Tibial artery (tissue), 4 donors: ENCODE results near the gene CHRNB1.

ENCODE experiments used
- DNase-seq, 2 donors: peaks; one replicate each; pipeline ENCODE4 v3.0.0-alpha.2; 2019
- H3K27ac ChIP-seq, 2 donors: fragments of 200-600 bp; sonication (generic) in 1 of 2; 1 replicate in 1 of 2; 2 replicates in 1 of 2; pipeline ENCODE4 v1.5.1; 2018 to 2019; ENCODE audit warnings: mild to moderate bottlenecking in 1 of 2
- H3K27me3 ChIP-seq, 2 donors: fragments of 200-600 bp; sonication (generic) in 1 of 2; one replicate each; pipeline versions ENCODE4 v1.5.1 to v1.6.0; 2016 to 2019
- H3K36me3 ChIP-seq, 3 donors: fragments of 200-600 bp; sonication (generic) in 2 of 3; one replicate each; pipeline ENCODE4 v1.5.1; 2016 to 2019; ENCODE audit warnings: mild to moderate bottlenecking in 2 of 3
- H3K4me1 ChIP-seq, 4 donors: fragments of 200-600 bp; sonication (generic) in 2 of 4; 1 replicate in 3 of 4; 2 replicates in 1 of 4; pipeline ENCODE4 v1.5.1; 2016 to 2019
- H3K4me3 ChIP-seq, 2 donors: fragments of 200-600 bp; sonication (generic) in 1 of 2; 1 replicate in 1 of 2; 2 replicates in 1 of 2; pipeline ENCODE4 v1.5.1; 2018 to 2019; ENCODE audit warnings: mild to moderate bottlenecking in 2 of 2
- H3K9me3 ChIP-seq, 3 donors: fragments of 200-600 bp; sonication (generic) in 1 of 3; one replicate each; pipeline ENCODE4 v1.5.1; 2016 to 2019
- CTCF ChIP-seq, 2 experiments: fragments of 200-600 bp in 1 of 2; fragments of 450-650 bp in 1 of 2; IDR thresholded peaks; one replicate each; pipeline ENCODE4 v1.5.1; 2017 to 2019; ENCODE audit warnings: antibody characterized with exemption in 2 of 2, mild to moderate bottlenecking in 1 of 2, moderate library complexity in 1 of 2
- intact Hi-C: fragments of 100-400 bp; cut with DNase I; formaldehyde crosslinking; loops from one replicate; pipeline ENCODE4 v1.15.0; 2023; ENCODE audit warnings: low total_unique reads

Gene CHRNB1

DNA sequence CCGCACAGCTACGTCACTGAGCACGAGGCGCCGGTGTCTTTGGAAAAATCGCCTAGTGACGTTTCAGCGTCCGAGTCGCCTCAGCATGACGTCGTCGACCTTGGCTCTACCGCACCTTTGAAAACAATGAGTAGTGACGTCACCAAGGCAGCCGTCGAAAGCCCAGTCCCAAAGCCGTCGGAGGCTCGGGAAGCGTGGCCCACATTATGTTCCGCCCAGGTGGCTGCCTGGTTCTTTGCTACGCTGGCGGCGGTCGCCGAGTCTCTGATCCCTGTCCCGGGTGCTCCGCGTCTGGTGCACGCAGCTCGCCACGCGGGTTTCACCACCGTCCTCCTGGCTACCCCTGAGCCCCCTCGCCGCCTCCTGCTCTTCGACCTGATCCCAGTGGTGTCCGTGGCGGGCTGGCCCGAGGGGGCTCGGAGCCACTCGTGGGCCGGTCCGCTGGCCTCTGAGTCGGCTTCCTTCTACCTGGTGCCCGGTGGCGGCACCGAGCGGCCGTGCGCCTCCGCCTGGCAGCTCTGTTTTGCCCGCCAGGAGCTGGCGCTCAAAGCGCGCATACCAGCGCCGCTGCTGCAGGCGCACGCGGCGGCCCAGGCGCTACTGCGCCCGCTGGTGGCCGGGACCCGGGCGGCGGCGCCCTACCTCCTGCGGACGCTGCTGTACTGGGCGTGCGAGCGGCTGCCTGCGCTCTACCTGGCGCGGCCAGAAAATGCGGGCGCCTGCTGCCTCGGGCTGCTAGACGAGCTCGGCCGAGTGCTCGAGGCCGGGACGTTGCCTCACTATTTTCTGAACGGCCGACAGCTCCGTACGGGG lies 8.1 kb upstream of the CHRNB1 start:
- DNase-seq = peak; percentile 58 to 88
- intact Hi-C loops = loop anchor here (5.0 kb wide), 3 partner anchors 41 to 126 kb away; partner anchors contain the start of genes KCTD11, SENP3 and ZBTB4
- peak; percentile 86 to 88 for TF ChIP-seq CTCF (IDR thresholded peaks at IDR 0.05)
- no peaks in the 10 kb centered on the region for H3K9me3 ChIP-seq
- peaks cover 0 to 60% (median 48%) of the 10 kb centered on the region in 4 donors for H3K4me1 ChIP-seq
- H3K27me3 ChIP-seq = peaks cover 3 to 45% of the 10 kb centered on the region in 2 donors
- no peaks in the 10 kb centered on the region for H3K36me3 ChIP-seq
- H3K4me3 ChIP-seq = peak overlapping the region; percentile 55 to 71
- peak overlapping the region; percentile 59 to 61 for H3K27ac ChIP-seq

DNA sequence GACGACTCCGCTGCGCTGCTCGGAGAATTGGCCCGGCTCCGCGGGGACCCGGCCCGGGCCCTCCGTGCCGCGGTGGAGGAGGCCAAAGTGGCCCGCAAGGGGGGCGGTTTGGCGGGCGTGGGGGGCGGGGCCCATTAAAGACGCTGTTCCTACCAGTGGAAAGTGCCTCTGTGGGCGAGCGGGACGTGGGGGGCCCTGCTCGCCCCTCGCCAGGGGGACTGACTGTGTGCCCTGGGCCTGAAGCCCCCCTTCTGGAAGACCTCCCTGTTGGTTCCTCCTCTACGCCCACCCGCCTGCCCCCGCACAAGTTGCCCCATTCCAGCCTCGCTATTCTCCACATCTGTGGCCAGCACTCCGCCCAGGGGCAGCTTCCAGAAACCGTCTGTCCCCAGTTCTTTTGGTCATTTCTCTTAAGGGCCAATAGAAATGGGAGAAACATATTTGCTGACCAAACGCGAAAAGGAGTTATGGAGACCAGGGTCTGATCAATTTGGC lies 7.4 kb upstream of the CHRNB1 start:
- no peak for DNase-seq
- intact Hi-C loops = loop anchor here (5.0 kb wide), 3 partner anchors 40 to 125 kb away; partner anchors contain the start of genes KCTD11, SENP3 and ZBTB4
- peaks cover 3 to 45% of the 10 kb centered on the region in 2 donors for H3K27me3 ChIP-seq
- H3K4me1 ChIP-seq = peaks cover 0 to 60% (median 48%) of the 10 kb centered on the region in 4 donors
- no peak for TF ChIP-seq CTCF (IDR thresholded peaks at IDR 0.05)
- no peaks in the 10 kb centered on the region for H3K36me3 ChIP-seq
- no peaks in the 10 kb centered on the region for H3K9me3 ChIP-seq
- H3K27ac ChIP-seq = no peak overlapping the region
- H3K4me3 ChIP-seq = peak overlapping the region; percentile 55 to 71

GRCh38 chr17:7437950-7438614 lies 6.8 kb upstream of the CHRNB1 start:
- Histone ChIP-seq H3K4me1 (peaks cover 0 to 60% (median 48%) of the 10 kb centered on the region in 4 donors), H3K27me3 (peaks cover 3 to 45% of the 10 kb centered on the region in 2 donors), H3K9me3 (no peaks in the 10 kb centered on the region), H3K4me3 (peak overlapping the region; percentile 11 to 71), H3K27ac (no peak overlapping the region), H3K36me3 (no peaks in the 10 kb centered on the region)
- intact Hi-C loops = loop anchor here (5.0 kb wide), 3 partner anchors 39 to 124 kb away; partner anchors contain the start of genes KCTD11, SENP3 and ZBTB4
- DNase-seq = peak; percentile 64 to 79
- no peak for TF ChIP-seq CTCF (IDR thresholded peaks at IDR 0.05)

- peaks cover 3 to 45% of the 10 kb centered on the region in 2 donors for H3K27me3 ChIP-seq
- H3K36me3 ChIP-seq = no peaks in the 10 kb centered on the region
- no peak for TF ChIP-seq CTCF (IDR thresholded peaks at IDR 0.05)
- H3K4me3 ChIP-seq = peak overlapping the region in 1 of 2 donors; percentile 71
- H3K4me1 ChIP-seq = peaks cover 0 to 60% (median 48%) of the 10 kb centered on the region in 4 donors
- H3K27ac ChIP-seq = no peak overlapping the region
- intact Hi-C loops = loop anchor here (5.0 kb wide), 3 partner anchors 38 to 123 kb away; partner anchors contain the start of genes KCTD11, SENP3 and ZBTB4
- no peaks in the 10 kb centered on the region for H3K9me3 ChIP-seq
- no peak for DNase-seq
Measured at GRCh38 chr17:7438656-7439460, 6.0 kb upstream of the CHRNB1 start.
